ENCODE results near the gene PXDC1. TPM values are rescaled to one million over a fixed set of nuclear protein-coding genes. Genes with fewer than 3 reads are reported as not detected.

Gene PXDC1
- total RNA-seq, 1 donor from 2014 or later = 64.5 TPM

Other genes starting within 250 kb of the PXDC1 start
- gene FAM50B, start 97.7 kb upstream of the PXDC1 start, total RNA-seq = 6.0 and 10.3 TPM in 2 replicates